Measurements from ENCODE around the gene ASB18. TPM values are rescaled to one million over a fixed set of nuclear protein-coding genes. Genes with fewer than 3 reads are reported as not detected.

The ASB18 gene
- total and polyA plus RNA-seq, 2 of the 8 experiments (the other 6 are each of a cell fraction or from before 2014, with no cell fraction given) = not detected

DNA sequence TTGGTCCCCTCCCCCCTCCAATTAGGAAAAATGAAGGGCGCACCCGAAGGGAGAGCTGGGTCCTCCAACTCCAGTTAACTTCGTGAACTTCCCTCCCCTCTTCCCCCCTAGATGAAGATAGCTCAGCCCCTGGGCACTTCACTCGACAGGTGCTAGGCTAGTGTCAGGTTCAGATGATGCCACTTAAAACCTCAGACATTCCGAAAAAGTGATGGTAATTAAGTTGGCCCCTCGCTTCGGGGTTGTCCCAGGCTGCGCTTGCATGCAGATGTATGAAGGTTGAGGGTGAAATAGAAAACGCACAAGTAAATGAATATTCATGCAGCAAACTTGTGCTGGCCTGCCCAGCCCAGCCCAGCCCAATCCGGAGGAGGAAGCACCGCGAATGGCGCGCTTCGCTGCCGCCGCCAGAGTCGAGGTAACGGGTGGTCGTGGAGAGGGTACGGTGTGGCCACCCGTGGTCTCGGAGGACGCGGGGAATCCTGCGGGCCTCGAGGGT, 93.0 kb downstream of the ASB18 start:
- no peak overlapping the region for H3K9ac ChIP-seq (replicated peaks in 1 of 4; ENCODE audit: extremely low read depth in 1 of 4, low read depth in 3 of 4, low read length in 3 of 4)
- POLR2A ChIA-PET (ENCODE audit: partially characterized antibody) = interaction anchor here (0.9 to 4.9 kb wide), 3 partner anchors 10 to 205 kb away, joined by 3 to 54 read pairs (median 5); no protein-coding TSS in a partner anchor
- TF ChIP-seq SIRT6 (IDR thresholded peaks at IDR 0.05; ENCODE audit: low read length) = no peak
- no peak for TF ChIP-seq CEBPB (IDR thresholded peaks at IDR 0.05; ENCODE audit: low read depth, low read length)
- no peak for TF ChIP-seq CBX8 (IDR thresholded peaks at IDR 0.05; ENCODE audit: borderline replicate concordance, low read depth, low read length)
- TF ChIP-seq ZNF274 (IDR thresholded peaks at IDR 0.05; ENCODE audit: borderline replicate concordance, extremely low read depth, low read length) = no peak
- TF ChIP-seq SP4 (IDR thresholded peaks at IDR 0.05; ENCODE audit: low read length) = no peak
- TF ChIP-seq, protein P1, sequence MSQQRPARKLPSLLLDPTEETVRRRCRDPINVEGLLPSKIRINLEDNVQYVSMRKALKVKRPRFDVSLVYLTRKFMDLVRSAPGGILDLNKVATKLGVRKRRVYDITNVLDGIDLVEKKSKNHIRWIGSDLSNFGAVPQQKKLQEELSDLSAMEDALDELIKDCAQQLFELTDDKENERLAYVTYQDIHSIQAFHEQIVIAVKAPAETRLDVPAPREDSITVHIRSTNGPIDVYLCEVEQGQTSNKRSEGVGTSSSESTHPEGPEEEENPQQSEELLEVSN (IDR thresholded peaks at IDR 0.05) = peak; percentile 74; the same call in 1 of the 2 replicates
- peak; percentile 47 for TF ChIP-seq KDM4A (IDR thresholded peaks at IDR 0.05; ENCODE audit: low read depth, low read length, severe bottlenecking)
- no peak for TF ChIP-seq RBBP5 (IDR thresholded peaks at IDR 0.05; ENCODE audit: borderline replicate concordance, low read depth, low read length)
- no peak for TF ChIP-seq HDAC2 (IDR thresholded peaks at IDR 0.05; ENCODE audit: borderline replicate concordance in 1 of 2, low read depth in 2 of 2, low read length in 2 of 2)
- TF ChIP-seq PHF8 (conservative IDR thresholded peaks at IDR 0.05; ENCODE audit: low read depth, low read length) = no peak
- TF ChIP-seq JUN (IDR thresholded peaks at IDR 0.05; ENCODE audit: low read depth, low read length) = no peak
- TF ChIP-seq GABPA (IDR thresholded peaks at IDR 0.05; ENCODE audit: borderline replicate concordance, insufficient read depth, low read length) = no peak

More for the DNA sequence above, 93.0 kb downstream of the ASB18 start:
- peaks cover 14% of the 10 kb centered on the region; the same call in 1 of the 2 replicates for H3K23me2 ChIP-seq (ENCODE audit: low read depth, low read length)
- H2BK15ac ChIP-seq (ENCODE audit: low read length) = no peak overlapping the region
- H3K9me3 ChIP-seq (ENCODE audit: insufficient read depth in 2 of 2, low read depth in 1 of 2, low read length in 1 of 2) = no peaks in the 10 kb centered on the region
- no peak overlapping the region for H3K4ac ChIP-seq (replicated peaks; ENCODE audit: insufficient read length, low read depth, low read length)
- no peak overlapping the region for H2BK120ac ChIP-seq (replicated peaks; ENCODE audit: low read depth, low read length)
- 0 out of 2 replicates have a peak overlapping the region, but pooled peaks have one; percentile 53 for H2BK12ac ChIP-seq (ENCODE audit: low read depth, low read length)
- CTCF ChIA-PET (ENCODE audit: partially characterized antibody) = interaction anchor here (0.6 to 3.1 kb wide), 12 partner anchors 8 to 1051 kb away, joined by 3 to 18 read pairs (median 4); no protein-coding TSS in a partner anchor
- H3K4me3 ChIP-seq (ENCODE audit: extremely low read depth in 1 of 4, insufficient read depth in 2 of 4, low read depth in 3 of 4, low read length in 4 of 4) = peak overlapping the region in 3 of 4 experiments; percentile 1 to 46 (median 7); a peak in 4 of 8 replicates
- DNase-seq (ENCODE audit: low read depth in 1 of 2, low spot score in 2 of 2) (peak in 1 of 2 experiments; percentile 61), FAIRE-seq (no peak)
- peaks cover 23 to 25% of the 10 kb centered on the region in 2 experiments for H4K20me1 ChIP-seq (replicated peaks in 1 of 2; ENCODE audit: control insufficient read depth in 1 of 2, insufficient read depth in 2 of 2, low read length in 2 of 2)
- H3K4me1 ChIP-seq (replicated peaks in 1 of 4; ENCODE audit: control insufficient read depth in 3 of 4, insufficient read depth in 4 of 4, low read length in 3 of 4) = peaks cover 22 to 71% (median 42%) of the 10 kb centered on the region in 4 experiments
- H3K79me2 ChIP-seq (ENCODE audit: control insufficient read depth in 1 of 2, insufficient read depth in 2 of 2, low read length in 2 of 2) = no peaks in the 10 kb centered on the region
- H3K79me1 ChIP-seq (ENCODE audit: low read depth, low read length) = no peaks in the 10 kb centered on the region
- WGBS, 2 experiments (ENCODE audit: extremely low coverage in 1 of 2, insufficient coverage in 1 of 2, insufficient read length in 1 of 2, insufficient replicate concordance in 2 of 2, low coverage in 1 of 2, low lambda C conversion rate in 2 of 2, missing lambda C conversion rate in 1 of 2) = 2% methylated on average over 27 of the region's 27 CpGs; no CpG with 5 or more reads in 1 of the 2 experiments
- no peak overlapping the region for H2AK5ac ChIP-seq (ENCODE audit: low read depth, low read length)
- no peak overlapping the region; the same call in 1 of the 2 replicates for H4K8ac ChIP-seq (ENCODE audit: extremely low read depth, insufficient read depth, low read length)
- peak overlapping the region; percentile 59 to 68 for H3K4me2 ChIP-seq (ENCODE audit: insufficient read depth in 1 of 2, low read depth in 2 of 2, low read length in 2 of 2)
- no peak overlapping the region for H3K23ac ChIP-seq (ENCODE audit: insufficient read length)
- H3K18ac ChIP-seq (ENCODE audit: extremely low read depth, low read length) = 0 out of 2 replicates have a peak overlapping the region, but pooled peaks have one; percentile 51
- peaks cover 93 to 100% (median 97%) of the 10 kb centered on the region in 4 experiments for H3K27me3 ChIP-seq (replicated peaks in 1 of 4; ENCODE audit: control insufficient read depth in 3 of 4, extremely low read depth in 1 of 4, insufficient read depth in 3 of 4, low read length in 3 of 4)
- H4K5ac ChIP-seq (ENCODE audit: insufficient read length, low read depth, low read length) = no peak overlapping the region
- H2BK5ac ChIP-seq (ENCODE audit: low read depth, low read length) = no peak overlapping the region
- no peak overlapping the region for H4K91ac ChIP-seq (replicated peaks; ENCODE audit: insufficient read length, low read length)
- H2AFZ ChIP-seq (ENCODE audit: low read length) = no peak overlapping the region
- H3K36me3 ChIP-seq (ENCODE audit: control insufficient read depth in 2 of 4, insufficient read depth in 4 of 4, low read length in 3 of 4) = peaks cover 0 to 7% (median 0%) of the 10 kb centered on the region in 4 experiments; a peak in 1 of 8 replicates
- H3K14ac ChIP-seq (ENCODE audit: insufficient read length) = no peak overlapping the region
- no peak overlapping the region for H3K27ac ChIP-seq (ENCODE audit: low read depth, low read length)
- no peak overlapping the region for H3K56ac ChIP-seq (replicated peaks; ENCODE audit: insufficient read length, low read depth, low read length)
- peak overlapping the region; percentile 68; the same call in 1 of the 2 replicates for H2BK20ac ChIP-seq (ENCODE audit: low read length)

All from H1 (cell line).